Measurements from ENCODE around the gene SHISAL2B. TPM values are rescaled to one million over a fixed set of nuclear protein-coding genes. Genes with fewer than 3 reads are reported as not detected.
A peak's percentile ranks its signal among the peaks of the same experiment; 100 is the strongest.
"Not testable (repeated sequence)": the region's sequence is repeated elsewhere in the genome, so short reads cannot be mapped to it uniquely, and the experiment has no call there.

SHISAL2B gene
- polyA plus RNA-seq, 1 experiment: not detected

GRCh38 chr5:64654561-64654938, 35.8 kb upstream of the SHISAL2B start:
- TF ChIP-seq CTCF (IDR thresholded peaks at IDR 0.05; ENCODE audit: insufficient read depth, low read depth, low read length): no peak
- Histone ChIP-seq H3K36me3 (ENCODE audit: control insufficient read depth, insufficient read depth, low read length) (no peaks in the 10 kb centered on the region), H3K4me3 (ENCODE audit: low read depth, low read length) (no peak overlapping the region), H3K27me3 (ENCODE audit: control insufficient read depth, insufficient read depth, low read length) (no peaks in the 10 kb centered on the region; the same call in 1 of the 2 replicates)
- ChIA-PET CTCF (no interaction called here), POLR2A (no interaction called here)
- no peak for DNase-seq (ENCODE audit: low read depth)

- ChIA-PET POLR2A (no interaction called here), CTCF (interaction anchor here (1.7 kb wide), 1 partner anchor 20 kb away, joined by 3 read pairs; no protein-coding TSS in a partner anchor)
- Histone ChIP-seq H3K36me3 (ENCODE audit: control insufficient read depth, insufficient read depth, low read length) (no peaks in the 10 kb centered on the region), H3K27me3 (ENCODE audit: control insufficient read depth, insufficient read depth, low read length) (no peaks in the 10 kb centered on the region; the same call in 1 of the 2 replicates), H3K4me3 (ENCODE audit: low read depth, low read length) (no peak overlapping the region)
- DNase-seq (ENCODE audit: low read depth): no peak
- TF ChIP-seq CTCF (IDR thresholded peaks at IDR 0.05; ENCODE audit: insufficient read depth, low read depth, low read length): no peak
Measured at GRCh38 chr5:64655596-64655995, 34.7 kb upstream of the SHISAL2B start.

- POLR2A ChIA-PET: no interaction called here
- Histone ChIP-seq H3K4me3 (ENCODE audit: low read depth, low read length) (no peak overlapping the region), H3K27me3 (ENCODE audit: control insufficient read depth, insufficient read depth, low read length) (no peaks in the 10 kb centered on the region; the same call in 1 of the 2 replicates), H3K36me3 (ENCODE audit: control insufficient read depth, insufficient read depth, low read length) (no peaks in the 10 kb centered on the region)
- DNase-seq (ENCODE audit: low read depth): no peak
- CTCF ChIA-PET: interaction anchor here (0.6 to 1.2 kb wide), 3 partner anchors 10 to 47 kb away, joined by 3 to 4 read pairs (median 3); no protein-coding TSS in a partner anchor
- no peak for TF ChIP-seq CTCF (IDR thresholded peaks at IDR 0.05; ENCODE audit: insufficient read depth, low read depth, low read length)
Measured at GRCh38 chr5:64659289-64659688, 31.0 kb upstream of the SHISAL2B start.

GRCh38 chr5:64663181-64663580, 27.1 kb upstream of the SHISAL2B start:
- H3K27me3 ChIP-seq (ENCODE audit: control insufficient read depth, insufficient read depth, low read length); POLR2A ChIA-PET: not testable (repeated sequence)
- DNase-seq (ENCODE audit: low read depth): peak; percentile 5

GRCh38 chr5:64665243-64665642, 25.1 kb upstream of the SHISAL2B start:
- no peak for DNase-seq (ENCODE audit: low read depth)
- H3K4me3 ChIP-seq (ENCODE audit: low read depth, low read length): no peak overlapping the region
- no peak for TF ChIP-seq CTCF (IDR thresholded peaks at IDR 0.05; ENCODE audit: insufficient read depth, low read depth, low read length)
- POLR2A ChIA-PET: no interaction called here
- H3K36me3 ChIP-seq (ENCODE audit: control insufficient read depth, insufficient read depth, low read length): no peaks in the 10 kb centered on the region
- no peaks in the 10 kb centered on the region for H3K27me3 ChIP-seq (ENCODE audit: control insufficient read depth, insufficient read depth, low read length)
- CTCF ChIA-PET: interaction anchor here (1.3 kb wide), 1 partner anchor 74 kb away, joined by 3 read pairs; no protein-coding TSS in a partner anchor

More at GRCh38 chr5:64663181-64663580, 27.1 kb upstream of the SHISAL2B start:
- CTCF ChIA-PET; H3K4me3 ChIP-seq (ENCODE audit: low read depth, low read length); H3K36me3 ChIP-seq (ENCODE audit: control insufficient read depth, insufficient read depth, low read length): not testable (repeated sequence)

GRCh38 chr5:64666078-64666477, 24.2 kb upstream of the SHISAL2B start:
- ChIA-PET CTCF (interaction anchor here (1.3 kb wide), 1 partner anchor 73 kb away, joined by 3 read pairs; no protein-coding TSS in a partner anchor), POLR2A (interaction anchor here (0.5 kb wide), 1 partner anchor 18 kb away, joined by 4 read pairs; no protein-coding TSS in a partner anchor)
- no peak for DNase-seq (ENCODE audit: low read depth)
- no peaks in the 10 kb centered on the region for H3K36me3 ChIP-seq (ENCODE audit: control insufficient read depth, insufficient read depth, low read length)
- H3K27me3 ChIP-seq (ENCODE audit: control insufficient read depth, insufficient read depth, low read length): no peaks in the 10 kb centered on the region
- no peak for TF ChIP-seq CTCF (IDR thresholded peaks at IDR 0.05; ENCODE audit: insufficient read depth, low read depth, low read length)
- H3K4me3 ChIP-seq (ENCODE audit: low read depth, low read length): no peak overlapping the region

Data from BJ (cell line).